LHCN-M2 (cell line): Measurements from ENCODE around the gene PPP1R12B. TPM values are rescaled to one million over a fixed set of nuclear protein-coding genes. Genes with fewer than 3 reads are reported as not detected.

Experiments
- DNase-seq: peaks from one replicate; pipeline ENCODE4 v3.0.0-alpha.2; 2012; ENCODE audit warnings: low read depth
- polyA plus RNA-seq: library from polyadenylated mRNA; unstranded; fragments of >200 nt; gene quantifications from one replicate; pipeline ENCODE4 v1.2.1, GENCODE V29; 2012; ENCODE audit warnings: missing spikeins
- total RNA-seq: library from RNA; depleted of rRNA; stranded (reverse); fragments of >200 nt; gene quantifications from 2 replicates; pipeline ENCODE4 v1.2.3, GENCODE V29; 2014; rRNA removed

The PPP1R12B gene, protein sequence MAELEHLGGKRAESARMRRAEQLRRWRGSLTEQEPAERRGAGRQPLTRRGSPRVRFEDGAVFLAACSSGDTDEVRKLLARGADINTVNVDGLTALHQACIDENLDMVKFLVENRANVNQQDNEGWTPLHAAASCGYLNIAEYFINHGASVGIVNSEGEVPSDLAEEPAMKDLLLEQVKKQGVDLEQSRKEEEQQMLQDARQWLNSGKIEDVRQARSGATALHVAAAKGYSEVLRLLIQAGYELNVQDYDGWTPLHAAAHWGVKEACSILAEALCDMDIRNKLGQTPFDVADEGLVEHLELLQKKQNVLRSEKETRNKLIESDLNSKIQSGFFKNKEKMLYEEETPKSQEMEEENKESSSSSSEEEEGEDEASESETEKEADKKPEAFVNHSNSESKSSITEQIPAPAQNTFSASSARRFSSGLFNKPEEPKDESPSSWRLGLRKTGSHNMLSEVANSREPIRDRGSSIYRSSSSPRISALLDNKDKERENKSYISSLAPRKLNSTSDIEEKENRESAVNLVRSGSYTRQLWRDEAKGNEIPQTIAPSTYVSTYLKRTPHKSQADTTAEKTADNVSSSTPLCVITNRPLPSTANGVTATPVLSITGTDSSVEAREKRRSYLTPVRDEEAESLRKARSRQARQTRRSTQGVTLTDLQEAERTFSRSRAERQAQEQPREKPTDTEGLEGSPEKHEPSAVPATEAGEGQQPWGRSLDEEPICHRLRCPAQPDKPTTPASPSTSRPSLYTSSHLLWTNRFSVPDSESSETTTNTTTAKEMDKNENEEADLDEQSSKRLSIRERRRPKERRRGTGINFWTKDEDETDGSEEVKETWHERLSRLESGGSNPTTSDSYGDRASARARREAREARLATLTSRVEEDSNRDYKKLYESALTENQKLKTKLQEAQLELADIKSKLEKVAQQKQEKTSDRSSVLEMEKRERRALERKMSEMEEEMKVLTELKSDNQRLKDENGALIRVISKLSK
- total RNA-seq: 4.7 and 9.8 TPM in 2 replicates
- 3.2 TPM for polyA plus RNA-seq

- DNase-seq: peak; percentile 99
These were observed at the start of gene PPP1R12B for GRCh38 chr1:202348509-202349205. TSS of gene PPP1R12B (plus strand) at chr1:202348699. CDS start at chr1:202348852, 153 bp downstream.

- DNase-seq: no peak
These were observed 46.3 kb upstream of the PPP1R12B start for GRCh38 chr1:202302166-202302565.

GRCh38 chr1:202304375-202304774 is 44.1 kb upstream of the PPP1R12B start:
- no peak for DNase-seq

- no peak for DNase-seq
These were observed 43.3 kb upstream of the PPP1R12B start for GRCh38 chr1:202305168-202305567.

DNA sequence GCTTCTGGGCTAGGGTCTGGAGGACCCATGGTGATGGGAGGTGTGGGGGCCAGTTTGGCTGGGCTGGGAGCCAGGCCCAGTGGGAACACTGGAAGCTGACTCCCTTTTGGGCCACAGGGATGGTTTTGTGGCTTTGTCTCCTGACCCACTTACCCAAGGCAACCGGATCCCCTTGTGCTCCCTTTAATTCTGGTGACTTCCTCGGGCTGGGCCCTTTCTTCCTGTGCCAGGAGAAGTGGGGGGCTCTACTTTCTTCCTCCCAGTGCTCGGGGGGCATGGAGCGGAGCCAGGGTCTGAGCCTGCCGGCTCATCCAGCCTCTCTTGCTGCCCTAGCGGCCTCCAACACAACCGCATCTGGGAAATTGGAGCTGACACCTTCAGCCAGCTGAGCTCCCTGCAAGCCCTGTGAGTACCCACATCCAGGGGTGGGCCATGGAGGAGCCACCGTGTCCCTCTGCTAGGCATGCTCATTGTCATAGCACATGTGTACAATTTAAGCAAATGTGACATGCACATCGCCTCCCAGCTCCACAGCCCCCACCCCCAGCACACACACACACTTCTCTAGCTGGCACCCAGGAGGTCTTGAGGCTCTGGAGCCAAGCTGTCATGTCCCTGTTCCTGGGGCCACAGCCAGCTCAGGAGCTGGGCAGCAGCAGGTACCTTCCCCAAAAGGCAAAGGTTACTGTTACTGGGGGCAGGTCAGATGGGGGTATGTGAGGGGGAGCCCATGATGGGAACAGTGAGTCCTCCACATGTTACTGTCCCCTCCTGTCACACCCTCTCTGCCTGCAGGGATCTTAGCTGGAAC is 41.8 kb upstream of the PPP1R12B start:
- no peak for DNase-seq

DNA sequence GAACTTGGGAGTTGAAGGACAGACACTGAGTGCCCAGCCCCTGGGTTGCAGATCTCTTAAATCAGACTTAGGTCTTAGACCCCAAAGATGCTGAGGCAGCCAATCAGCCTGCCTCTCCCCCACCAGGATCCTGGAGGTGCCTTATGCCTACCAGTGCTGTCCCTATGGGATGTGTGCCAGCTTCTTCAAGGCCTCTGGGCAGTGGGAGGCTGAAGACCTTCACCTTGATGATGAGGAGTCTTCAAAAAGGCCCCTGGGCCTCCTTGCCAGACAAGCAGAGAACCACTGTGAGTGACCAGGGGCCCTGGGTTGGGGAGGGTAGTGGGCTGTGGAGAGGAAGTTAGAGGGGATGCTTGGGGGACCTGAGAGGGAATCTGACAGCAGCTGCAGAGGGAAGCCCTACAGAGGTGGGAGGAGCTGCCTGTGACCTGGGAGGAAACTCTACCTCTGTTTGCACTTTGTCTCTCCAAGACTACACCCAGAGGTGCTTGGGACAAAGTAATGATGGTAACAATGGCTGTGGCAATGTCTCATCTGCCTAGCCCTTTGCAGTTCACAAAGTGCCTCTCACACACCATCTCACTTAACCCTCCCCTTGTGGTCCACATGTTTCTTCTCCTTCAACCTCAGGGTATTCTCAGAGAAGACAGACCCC is 38.3 kb upstream of the PPP1R12B start:
- DNase-seq: no peak

GRCh38 chr1:202310746-202311145 is 37.8 kb upstream of the PPP1R12B start:
- DNase-seq: no peak

DNA sequence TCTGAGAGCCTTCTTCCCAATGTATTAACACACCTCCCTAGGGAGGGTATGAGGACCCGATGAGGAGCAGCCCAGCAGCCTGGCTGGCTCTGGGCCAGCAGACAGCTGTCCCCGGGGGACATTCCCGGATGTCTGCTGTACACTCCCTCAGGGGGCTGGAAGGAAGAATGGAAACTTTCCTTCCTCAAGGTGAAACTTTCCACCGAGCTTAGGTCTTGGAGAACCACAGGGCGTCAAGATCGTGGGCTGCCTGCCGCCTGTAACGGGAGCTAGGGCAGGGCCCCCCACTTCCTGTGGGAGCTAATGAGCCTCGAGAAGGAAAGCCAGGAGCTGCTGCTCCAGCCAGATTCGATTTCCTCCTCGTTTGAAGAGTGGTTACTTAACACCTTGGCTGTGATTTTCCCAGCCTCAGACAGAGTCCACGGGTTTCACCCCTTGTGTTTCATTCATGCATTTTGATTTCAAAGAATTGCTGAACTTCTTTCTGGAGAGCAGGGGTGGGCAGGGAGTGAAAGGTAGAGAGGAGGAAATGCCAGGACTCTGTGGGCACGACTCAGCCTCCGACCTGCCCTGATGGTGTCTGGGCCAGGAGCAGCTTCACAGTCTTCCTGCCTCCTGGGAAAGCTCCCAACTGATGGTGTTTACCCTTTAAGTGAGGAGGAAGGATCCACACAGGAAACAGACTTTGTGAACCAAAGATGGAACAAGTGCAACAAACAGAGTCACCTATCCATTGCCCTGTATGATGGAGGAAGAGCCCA is 36.4 kb upstream of the PPP1R12B start:
- DNase-seq: no peak

DNA sequence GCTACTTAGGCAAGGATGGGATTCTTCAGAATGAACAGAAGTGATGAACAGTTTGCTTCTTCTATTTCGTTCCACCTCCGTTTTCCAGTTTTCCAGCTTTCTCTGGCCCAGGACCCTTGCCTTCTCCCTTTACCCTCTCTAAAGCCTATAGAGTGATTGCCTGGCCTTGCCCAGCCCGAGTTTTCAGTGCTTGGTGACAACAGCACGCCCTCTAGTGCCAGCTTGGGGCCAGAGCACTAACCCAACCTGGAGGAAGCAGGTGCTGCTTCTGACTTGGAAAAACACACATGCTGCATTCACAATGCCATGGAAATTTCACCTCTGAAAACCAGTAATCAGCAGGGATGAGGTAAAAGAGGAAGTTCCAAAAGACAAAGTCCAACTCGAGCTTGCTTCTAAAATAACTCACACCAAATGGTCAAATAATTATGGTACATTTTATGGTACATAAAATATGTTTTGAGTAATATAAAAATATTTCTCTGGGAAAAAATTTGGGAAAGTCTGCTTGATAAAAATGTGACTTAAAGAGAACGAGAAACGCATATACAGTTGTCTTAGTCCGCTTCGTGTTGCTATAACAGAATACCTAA is 32.8 kb upstream of the PPP1R12B start:
- DNase-seq: peak; percentile 42

- DNase-seq: no peak
These were observed 32.3 kb upstream of the PPP1R12B start for GRCh38 chr1:202316186-202316585.

DNA sequence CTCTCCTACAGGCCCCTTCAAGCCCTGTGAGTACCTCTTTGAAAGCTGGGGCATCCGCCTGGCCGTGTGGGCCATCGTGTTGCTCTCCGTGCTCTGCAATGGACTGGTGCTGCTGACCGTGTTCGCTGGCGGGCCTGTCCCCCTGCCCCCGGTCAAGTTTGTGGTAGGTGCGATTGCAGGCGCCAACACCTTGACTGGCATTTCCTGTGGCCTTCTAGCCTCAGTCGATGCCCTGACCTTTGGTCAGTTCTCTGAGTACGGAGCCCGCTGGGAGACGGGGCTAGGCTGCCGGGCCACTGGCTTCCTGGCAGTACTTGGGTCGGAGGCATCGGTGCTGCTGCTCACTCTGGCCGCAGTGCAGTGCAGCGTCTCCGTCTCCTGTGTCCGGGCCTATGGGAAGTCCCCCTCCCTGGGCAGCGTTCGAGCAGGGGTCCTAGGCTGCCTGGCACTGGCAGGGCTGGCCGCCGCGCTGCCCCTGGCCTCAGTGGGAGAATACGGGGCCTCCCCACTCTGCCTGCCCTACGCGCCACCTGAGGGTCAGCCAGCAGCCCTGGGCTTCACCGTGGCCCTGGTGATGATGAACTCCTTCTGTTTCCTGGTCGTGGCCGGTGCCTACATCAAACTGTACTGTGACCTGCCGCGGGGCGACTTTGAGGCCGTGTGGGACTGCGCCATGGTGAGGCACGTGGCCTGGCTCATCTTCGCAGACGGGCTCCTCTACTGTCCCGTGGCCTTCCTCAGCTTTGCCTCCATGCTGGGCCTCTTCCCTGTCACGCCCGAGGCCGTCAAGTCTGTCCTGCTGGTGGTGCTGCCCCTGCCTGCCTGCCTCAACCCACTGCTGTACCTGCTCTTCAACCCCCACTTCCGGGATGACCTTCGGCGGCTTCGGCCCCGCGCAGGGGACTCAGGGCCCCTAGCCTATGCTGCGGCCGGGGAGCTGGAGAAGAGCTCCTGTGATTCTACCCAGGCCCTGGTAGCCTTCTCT is 30.3 kb upstream of the PPP1R12B start:
- no peak for DNase-seq

- DNase-seq: no peak
These were observed 29.0 kb upstream of the PPP1R12B start for GRCh38 chr1:202319381-202320080.

DNA sequence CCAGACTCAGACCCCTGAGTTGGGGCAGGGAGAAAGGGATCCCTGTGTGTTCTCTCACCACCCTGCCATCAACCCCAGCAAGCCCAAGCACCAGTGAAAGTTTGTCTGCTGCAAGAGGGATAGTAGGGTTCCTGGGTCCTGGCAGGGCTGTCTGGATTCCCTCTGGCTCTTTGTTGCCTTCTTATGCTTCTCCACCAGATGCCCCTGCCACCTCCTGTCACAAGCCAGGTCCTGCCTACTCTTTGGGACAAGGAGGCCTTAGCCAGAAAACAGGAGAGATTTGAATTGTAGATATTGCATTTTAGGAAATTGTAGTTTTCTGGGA is 28.5 kb upstream of the PPP1R12B start:
- no peak for DNase-seq

GRCh38 chr1:202323731-202324130 is 24.8 kb upstream of the PPP1R12B start:
- no peak for DNase-seq

GRCh38 chr1:202324646-202325045 is 23.9 kb upstream of the PPP1R12B start:
- DNase-seq: no peak

- DNase-seq: no peak
These were observed 18.6 kb upstream of the PPP1R12B start for GRCh38 chr1:202329891-202330290.

DNA sequence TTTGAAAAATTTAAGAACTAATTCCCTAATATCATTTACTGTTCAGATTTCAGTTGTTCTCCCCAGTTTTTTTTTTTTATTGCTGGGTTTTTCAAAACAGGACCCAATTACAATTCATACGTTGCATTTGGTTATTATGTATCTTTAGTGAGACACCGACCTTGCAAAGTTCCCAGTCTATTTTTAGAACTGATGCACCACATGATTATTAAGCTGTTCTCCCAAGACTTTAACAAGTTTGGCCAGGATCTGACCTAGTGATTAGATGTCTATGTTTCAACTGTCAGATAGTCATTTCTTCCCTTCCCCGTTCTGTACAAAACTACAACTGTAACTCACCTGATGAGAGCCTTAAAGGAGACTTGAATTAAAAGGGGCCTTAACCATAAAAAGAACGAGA is 14.6 kb upstream of the PPP1R12B start:
- no peak for DNase-seq
